ENCODE measurements around the gene TYMS.

The TYMS gene

DNA sequence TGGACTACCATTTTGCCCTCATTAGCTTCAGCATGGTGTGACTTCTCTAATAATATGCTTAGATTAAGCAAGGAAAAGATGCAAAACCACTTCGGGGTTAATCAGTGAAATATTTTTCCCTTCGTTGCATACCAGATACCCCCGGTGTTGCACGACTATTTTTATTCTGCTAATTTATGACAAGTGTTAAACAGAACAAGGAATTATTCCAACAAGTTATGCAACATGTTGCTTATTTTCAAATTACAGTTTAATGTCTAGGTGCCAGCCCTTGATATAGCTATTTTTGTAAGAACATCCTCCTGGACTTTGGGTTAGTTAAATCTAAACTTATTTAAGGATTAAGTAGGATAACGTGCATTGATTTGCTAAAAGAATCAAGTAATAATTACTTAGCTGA is 16.3 kb downstream of the TYMS start:
- in situ Hi-C loops (cut with HindIII; ENCODE audit: low pct_ligation_motif_present, low sequenced_read_pairs), result no loop called here
- H3K27ac ChIP-seq, result no peak overlapping the region
- no peak overlapping the region for H3K4me3 ChIP-seq (ENCODE audit: low read depth, low read length)
- peaks cover 19% of the 10 kb centered on the region for H3K36me3 ChIP-seq (replicated peaks)
- TF ChIP-seq, protein P1, sequence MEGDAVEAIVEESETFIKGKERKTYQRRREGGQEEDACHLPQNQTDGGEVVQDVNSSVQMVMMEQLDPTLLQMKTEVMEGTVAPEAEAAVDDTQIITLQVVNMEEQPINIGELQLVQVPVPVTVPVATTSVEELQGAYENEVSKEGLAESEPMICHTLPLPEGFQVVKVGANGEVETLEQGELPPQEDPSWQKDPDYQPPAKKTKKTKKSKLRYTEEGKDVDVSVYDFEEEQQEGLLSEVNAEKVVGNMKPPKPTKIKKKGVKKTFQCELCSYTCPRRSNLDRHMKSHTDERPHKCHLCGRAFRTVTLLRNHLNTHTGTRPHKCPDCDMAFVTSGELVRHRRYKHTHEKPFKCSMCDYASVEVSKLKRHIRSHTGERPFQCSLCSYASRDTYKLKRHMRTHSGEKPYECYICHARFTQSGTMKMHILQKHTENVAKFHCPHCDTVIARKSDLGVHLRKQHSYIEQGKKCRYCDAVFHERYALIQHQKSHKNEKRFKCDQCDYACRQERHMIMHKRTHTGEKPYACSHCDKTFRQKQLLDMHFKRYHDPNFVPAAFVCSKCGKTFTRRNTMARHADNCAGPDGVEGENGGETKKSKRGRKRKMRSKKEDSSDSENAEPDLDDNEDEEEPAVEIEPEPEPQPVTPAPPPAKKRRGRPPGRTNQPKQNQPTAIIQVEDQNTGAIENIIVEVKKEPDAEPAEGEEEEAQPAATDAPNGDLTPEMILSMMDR (IDR thresholded peaks at IDR 0.05; ENCODE audit: low read depth, low read length, missing control alignments), result no peak
- no peak for DNase-seq
- no peaks in the 10 kb centered on the region for H3K27me3 ChIP-seq (replicated peaks)

DNA sequence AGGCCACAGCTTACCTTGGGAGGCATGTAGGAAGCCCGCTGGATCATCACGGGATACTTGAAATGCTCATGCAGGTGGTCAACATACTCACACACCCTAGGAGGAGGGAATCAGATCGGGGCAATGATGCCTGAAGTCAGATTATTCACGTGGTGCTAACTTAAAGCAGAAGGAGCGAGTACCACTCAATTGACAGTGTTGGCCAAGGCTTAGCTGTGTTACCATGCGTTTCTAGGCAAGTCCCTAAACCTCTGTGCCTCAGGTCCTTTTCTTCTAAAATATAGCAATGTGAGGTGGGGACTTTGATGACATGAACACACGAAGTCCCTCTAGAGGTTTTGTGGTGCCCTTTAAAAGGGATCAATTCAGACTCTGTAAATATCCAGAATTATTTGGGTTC is 17.9 kb downstream of the TYMS start:
- H3K4me3 ChIP-seq (ENCODE audit: low read depth, low read length), result no peak overlapping the region
- H3K27me3 ChIP-seq (replicated peaks), result no peaks in the 10 kb centered on the region
- DNase-seq, result no peak
- TF ChIP-seq, protein P1 (IDR thresholded peaks at IDR 0.05; ENCODE audit: low read depth, low read length, missing control alignments), result no peak
- H3K27ac ChIP-seq, result no peak overlapping the region
- H3K36me3 ChIP-seq (replicated peaks), result peaks cover 19% of the 10 kb centered on the region
- in situ Hi-C loops (cut with HindIII; ENCODE audit: low pct_ligation_motif_present, low sequenced_read_pairs), result no loop called here

DNA sequence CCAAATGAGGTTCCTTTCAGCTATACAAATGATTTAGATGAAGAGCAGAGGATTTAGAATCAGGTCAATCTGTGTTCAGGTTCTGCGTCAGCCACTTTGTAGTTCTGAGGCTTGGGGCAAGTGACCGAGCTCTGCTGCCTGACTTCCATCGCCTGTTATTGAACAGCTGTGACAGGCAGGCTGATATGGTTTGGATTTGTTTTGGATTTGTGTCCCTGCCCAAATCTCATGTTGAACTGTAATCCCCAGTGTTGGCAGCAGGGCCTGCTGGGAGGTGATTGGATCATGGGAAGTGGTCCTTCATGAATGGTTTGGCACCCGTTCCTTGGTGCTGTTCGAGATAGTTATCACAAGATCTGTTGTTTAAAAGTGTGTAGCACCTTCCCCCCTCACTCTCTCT is 18.6 kb downstream of the TYMS start:
- in situ Hi-C loops (cut with HindIII; ENCODE audit: low pct_ligation_motif_present, low sequenced_read_pairs), result no loop called here
- DNase-seq, result no peak
- TF ChIP-seq, protein P1 (IDR thresholded peaks at IDR 0.05; ENCODE audit: low read depth, low read length, missing control alignments), result no peak
- Histone ChIP-seq H3K36me3 (replicated peaks) (peaks cover 19% of the 10 kb centered on the region), H3K27me3 (replicated peaks) (no peaks in the 10 kb centered on the region), H3K4me3 (ENCODE audit: low read depth, low read length) (no peak overlapping the region), H3K27ac (no peak overlapping the region)

DNA sequence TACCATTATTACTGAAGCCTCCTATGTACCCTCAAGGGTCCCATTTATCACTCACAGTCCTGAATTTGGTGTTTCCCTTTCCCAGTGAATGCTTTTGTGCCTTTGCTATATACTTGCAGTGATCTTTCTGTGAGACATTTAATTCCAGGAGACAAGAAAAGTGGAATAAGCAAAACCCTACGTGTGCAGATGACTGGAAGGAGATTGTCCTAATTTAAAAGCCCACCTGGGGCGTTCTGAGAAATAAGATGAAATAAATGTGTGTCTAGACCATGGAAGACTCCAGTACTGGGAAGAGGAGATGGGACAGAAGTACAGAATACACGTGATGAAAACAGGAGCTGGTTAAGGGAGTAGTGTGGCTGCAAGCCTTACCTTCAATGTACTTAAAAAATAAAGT is 19.3 kb downstream of the TYMS start:
- no peak overlapping the region for H3K4me3 ChIP-seq (ENCODE audit: low read depth, low read length)
- H3K36me3 ChIP-seq (replicated peaks), result peaks cover 16% of the 10 kb centered on the region
- no peaks in the 10 kb centered on the region for H3K27me3 ChIP-seq (replicated peaks)
- H3K27ac ChIP-seq, result no peak overlapping the region
- in situ Hi-C loops (cut with HindIII; ENCODE audit: low pct_ligation_motif_present, low sequenced_read_pairs), result no loop called here
- DNase-seq, result no peak
- TF ChIP-seq, protein P1 (IDR thresholded peaks at IDR 0.05; ENCODE audit: low read depth, low read length, missing control alignments), result no peak

DNA sequence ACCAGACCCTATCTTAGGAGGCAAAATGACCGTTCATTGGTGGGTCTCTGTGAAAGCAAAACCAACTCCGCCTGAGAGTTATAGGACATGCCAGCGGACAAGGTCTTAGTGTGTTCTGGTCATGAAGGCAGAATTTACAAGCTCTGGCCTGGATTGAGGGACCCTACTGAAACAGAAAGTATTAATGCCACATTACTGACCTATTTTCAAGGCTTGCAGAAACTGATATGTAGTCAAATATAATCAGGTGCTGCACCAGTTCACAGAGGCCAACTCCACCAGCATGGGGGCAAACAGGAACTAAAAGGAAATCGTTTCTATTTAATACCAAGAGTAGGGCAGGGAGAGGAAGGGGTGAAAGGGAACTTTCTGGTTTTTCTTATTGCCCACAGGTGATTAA is 19.7 kb downstream of the TYMS start:
- H3K27ac ChIP-seq, result no peak overlapping the region
- in situ Hi-C loops (cut with HindIII; ENCODE audit: low pct_ligation_motif_present, low sequenced_read_pairs), result no loop called here
- no peak overlapping the region for H3K4me3 ChIP-seq (ENCODE audit: low read depth, low read length)
- TF ChIP-seq, protein P1 (IDR thresholded peaks at IDR 0.05; ENCODE audit: low read depth, low read length, missing control alignments), result no peak
- no peaks in the 10 kb centered on the region for H3K27me3 ChIP-seq (replicated peaks)
- DNase-seq, result no peak
- peaks cover 19% of the 10 kb centered on the region for H3K36me3 ChIP-seq (replicated peaks)

DNA sequence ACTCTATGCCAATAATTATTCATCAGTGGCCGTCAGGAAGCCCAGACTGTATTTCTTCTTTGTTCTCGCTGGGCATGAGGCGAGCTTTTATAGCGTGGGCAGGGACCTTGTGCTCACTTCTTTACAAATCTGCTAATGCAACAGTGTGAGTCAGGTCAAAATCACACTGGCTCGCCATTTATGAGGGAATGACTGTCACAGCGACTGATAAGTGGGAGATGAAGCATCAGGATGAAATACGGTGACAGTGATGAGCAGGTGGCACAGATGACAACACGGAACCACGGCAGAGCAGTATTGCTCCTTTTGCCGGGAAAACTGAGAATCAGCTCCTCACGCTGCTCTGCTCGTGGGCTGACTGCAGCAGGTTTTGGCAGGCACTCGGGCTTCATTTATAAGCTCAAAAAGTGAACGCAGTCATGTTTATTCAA is 20.5 kb downstream of the TYMS start:
- in situ Hi-C loops (cut with HindIII; ENCODE audit: low pct_ligation_motif_present, low sequenced_read_pairs), result no loop called here
- no peak for DNase-seq
- no peak overlapping the region for H3K4me3 ChIP-seq (ENCODE audit: low read depth, low read length)
- H3K27me3 ChIP-seq (replicated peaks), result no peaks in the 10 kb centered on the region
- H3K27ac ChIP-seq, result no peak overlapping the region
- H3K36me3 ChIP-seq (replicated peaks), result peaks cover 18% of the 10 kb centered on the region
- TF ChIP-seq, protein P1 (IDR thresholded peaks at IDR 0.05; ENCODE audit: low read depth, low read length, missing control alignments), result no peak

Data from brain microvascular endothelial cell (primary cell).